ENCODE results near the gene RNF133.

DNA sequence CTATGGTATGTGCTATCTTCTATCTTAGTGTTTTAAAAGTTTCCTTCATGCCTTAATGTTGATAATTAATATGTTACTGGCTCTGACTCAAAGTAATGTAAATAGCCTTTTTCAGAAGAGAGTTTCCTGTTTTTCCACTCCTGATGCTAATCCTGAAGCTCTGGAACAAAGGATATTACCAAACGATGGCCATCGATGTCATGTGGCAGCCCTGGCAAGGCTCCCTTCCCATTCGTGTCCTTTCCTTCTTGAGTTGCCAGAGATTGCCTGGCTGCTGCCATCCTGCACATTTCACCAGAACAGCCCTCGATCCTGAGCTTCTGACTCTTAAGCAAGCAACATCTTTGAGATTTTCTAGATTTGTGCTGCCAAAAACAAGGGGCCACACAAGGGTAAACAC, 46.0 kb downstream of the RNF133 start:
- TF ChIP-seq, protein P1, sequence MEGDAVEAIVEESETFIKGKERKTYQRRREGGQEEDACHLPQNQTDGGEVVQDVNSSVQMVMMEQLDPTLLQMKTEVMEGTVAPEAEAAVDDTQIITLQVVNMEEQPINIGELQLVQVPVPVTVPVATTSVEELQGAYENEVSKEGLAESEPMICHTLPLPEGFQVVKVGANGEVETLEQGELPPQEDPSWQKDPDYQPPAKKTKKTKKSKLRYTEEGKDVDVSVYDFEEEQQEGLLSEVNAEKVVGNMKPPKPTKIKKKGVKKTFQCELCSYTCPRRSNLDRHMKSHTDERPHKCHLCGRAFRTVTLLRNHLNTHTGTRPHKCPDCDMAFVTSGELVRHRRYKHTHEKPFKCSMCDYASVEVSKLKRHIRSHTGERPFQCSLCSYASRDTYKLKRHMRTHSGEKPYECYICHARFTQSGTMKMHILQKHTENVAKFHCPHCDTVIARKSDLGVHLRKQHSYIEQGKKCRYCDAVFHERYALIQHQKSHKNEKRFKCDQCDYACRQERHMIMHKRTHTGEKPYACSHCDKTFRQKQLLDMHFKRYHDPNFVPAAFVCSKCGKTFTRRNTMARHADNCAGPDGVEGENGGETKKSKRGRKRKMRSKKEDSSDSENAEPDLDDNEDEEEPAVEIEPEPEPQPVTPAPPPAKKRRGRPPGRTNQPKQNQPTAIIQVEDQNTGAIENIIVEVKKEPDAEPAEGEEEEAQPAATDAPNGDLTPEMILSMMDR (IDR thresholded peaks at IDR 0.05) = no peak
- TF ChIP-seq POLR2A (IDR thresholded peaks at IDR 0.05) (no peak), POLR2AphosphoS5 (IDR thresholded peaks at IDR 0.05) (peak in 1 of 2 donors; percentile 53)

All from upper lobe of left lung (tissue), 4 donors.